Measurements from ENCODE around the gene TET2. TPM values are rescaled to one million over a fixed set of nuclear protein-coding genes. Genes with fewer than 3 reads are reported as not detected.

The TET2 gene
- total and polyA plus RNA-seq, 2 of the 4 experiments (the other 2 are of a cell fraction), result 5.6 to 25.3 TPM

- WGBS, 2 experiments (ENCODE audit: extremely low coverage in 2 of 2, insufficient read length in 1 of 2), result no CpG with 5 or more reads among the region's 1 CpG
Observed at GRCh38 chr4:105225500-105225899, 78.8 kb downstream of the TET2 start.

More at GRCh38 chr4:105225500-105225899, 78.8 kb downstream of the TET2 start:
- no peak for TF ChIP-seq POLR2A (IDR thresholded peaks at IDR 0.05; ENCODE audit: low read depth, low read length)
- no peak for TF ChIP-seq CHD1 (IDR thresholded peaks at IDR 0.05; ENCODE audit: low read depth, low read length)
- no peak for TF ChIP-seq CEBPB (IDR thresholded peaks at IDR 0.05; ENCODE audit: low read depth, low read length)
- TF ChIP-seq, protein P1, sequence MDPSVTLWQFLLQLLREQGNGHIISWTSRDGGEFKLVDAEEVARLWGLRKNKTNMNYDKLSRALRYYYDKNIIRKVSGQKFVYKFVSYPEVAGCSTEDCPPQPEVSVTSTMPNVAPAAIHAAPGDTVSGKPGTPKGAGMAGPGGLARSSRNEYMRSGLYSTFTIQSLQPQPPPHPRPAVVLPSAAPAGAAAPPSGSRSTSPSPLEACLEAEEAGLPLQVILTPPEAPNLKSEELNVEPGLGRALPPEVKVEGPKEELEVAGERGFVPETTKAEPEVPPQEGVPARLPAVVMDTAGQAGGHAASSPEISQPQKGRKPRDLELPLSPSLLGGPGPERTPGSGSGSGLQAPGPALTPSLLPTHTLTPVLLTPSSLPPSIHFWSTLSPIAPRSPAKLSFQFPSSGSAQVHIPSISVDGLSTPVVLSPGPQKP (IDR thresholded peaks at IDR 0.05; ENCODE audit: borderline replicate concordance, low read depth, low read length), result no peak
- TF ChIP-seq MXI1 (IDR thresholded peaks at IDR 0.05; ENCODE audit: borderline replicate concordance, low read depth, low read length), result no peak
- TF ChIP-seq NFE2L2 (IDR thresholded peaks at IDR 0.05; ENCODE audit: low read depth, low read length), result no peak
- H3K4me3 ChIP-seq (ENCODE audit: insufficient read depth, low read depth, low read length), result no peak overlapping the region
- peaks cover 2% of the 10 kb centered on the region for H3K4me1 ChIP-seq (ENCODE audit: control insufficient read depth, insufficient read depth, low read length)
- no peak overlapping the region for H2BK15ac ChIP-seq (ENCODE audit: low read depth, low read length)
- no peak for DNase-seq
- intact Hi-C loops (cut with micrococcal nuclease), result no loop called here
- no peak overlapping the region for H3K27ac ChIP-seq (ENCODE audit: insufficient read depth, low read length)
- ChIA-PET CTCF (interaction anchor here (1.8 kb wide), 1 partner anchor 9 kb away, joined by 5 read pairs; no protein-coding TSS in a partner anchor), POLR2A (ENCODE audit: unreplicated experiment) (interaction anchor here (0.6 kb wide), 1 partner anchor 218 kb away, joined by 5 read pairs; no protein-coding TSS in a partner anchor)
- no peak overlapping the region for H2BK5ac ChIP-seq (ENCODE audit: low read depth, low read length, poor library complexity, severe bottlenecking)
- H3K14ac ChIP-seq (replicated peaks; ENCODE audit: low read depth, low read length), result no peak overlapping the region
- no peaks in the 10 kb centered on the region for H3K9me3 ChIP-seq (ENCODE audit: control insufficient read depth, insufficient read depth, low read length)
- H2BK20ac ChIP-seq (ENCODE audit: low read depth, low read length), result no peak overlapping the region
- H4K5ac ChIP-seq (ENCODE audit: low read depth, low read length), result no peak overlapping the region
- BruUV-seq (replicated peaks), result no TSS peak
- dilution Hi-C loops (cut with HindIII; ENCODE audit: low sequenced_read_pairs, unreplicated experiment), result no loop called here
- H3K23ac ChIP-seq (ENCODE audit: low read depth, low read length), result no peak overlapping the region
- H3K56ac ChIP-seq (ENCODE audit: extremely low read depth, insufficient read depth, low read length), result no peak overlapping the region
- no peaks in the 10 kb centered on the region for H4K20me1 ChIP-seq (ENCODE audit: insufficient read depth, low read length)
- ATAC-seq (ENCODE audit: low read depth), result no peak
- no peak overlapping the region for H3K9ac ChIP-seq (ENCODE audit: low read depth, low read length)
- H4K8ac ChIP-seq (ENCODE audit: low read depth in 2 of 2, low read length in 2 of 2), result no peak overlapping the region
- no peaks in the 10 kb centered on the region for H3K27me3 ChIP-seq (ENCODE audit: control insufficient read depth, insufficient read depth, low read length)
- no peak overlapping the region for H3K18ac ChIP-seq (ENCODE audit: low read depth, low read length)
- in situ Hi-C loops (cut with MboI; ENCODE audit: low sequenced_read_pairs), result no loop called here
- H2AK9ac ChIP-seq (replicated peaks; ENCODE audit: low read depth, low read length, poor library complexity), result no peak overlapping the region
- H3K9me1 ChIP-seq (ENCODE audit: insufficient read depth, low read length), result peaks cover 3% of the 10 kb centered on the region; the same call in 1 of the 2 replicates
- peaks cover 26 to 32% of the 10 kb centered on the region in 2 experiments for H3K79me1 ChIP-seq (ENCODE audit: low read depth in 1 of 2, low read length in 2 of 2)
- H2BK120ac ChIP-seq (ENCODE audit: low read depth, low read length), result no peak overlapping the region
- no peak overlapping the region for H3K4me2 ChIP-seq (ENCODE audit: low read depth, low read length)
- no peak overlapping the region for H2AK5ac ChIP-seq (ENCODE audit: low read depth, low read length)
- no peak overlapping the region for H4K91ac ChIP-seq (ENCODE audit: insufficient read depth, low read depth, low read length)
- no peak overlapping the region for H3K4ac ChIP-seq (ENCODE audit: low read depth, low read length)
- H3K36me3 ChIP-seq (ENCODE audit: control insufficient read depth, insufficient read depth, low read length), result no peaks in the 10 kb centered on the region
- no peak overlapping the region for H2AFZ ChIP-seq (replicated peaks; ENCODE audit: low read length, poor library complexity)
